ENCODE measurements around the gene RBM6.
"Not testable (repeated sequence)": the region's sequence is repeated elsewhere in the genome, so short reads cannot be mapped to it uniquely, and the experiment has no call there.

RBM6 gene

DNA sequence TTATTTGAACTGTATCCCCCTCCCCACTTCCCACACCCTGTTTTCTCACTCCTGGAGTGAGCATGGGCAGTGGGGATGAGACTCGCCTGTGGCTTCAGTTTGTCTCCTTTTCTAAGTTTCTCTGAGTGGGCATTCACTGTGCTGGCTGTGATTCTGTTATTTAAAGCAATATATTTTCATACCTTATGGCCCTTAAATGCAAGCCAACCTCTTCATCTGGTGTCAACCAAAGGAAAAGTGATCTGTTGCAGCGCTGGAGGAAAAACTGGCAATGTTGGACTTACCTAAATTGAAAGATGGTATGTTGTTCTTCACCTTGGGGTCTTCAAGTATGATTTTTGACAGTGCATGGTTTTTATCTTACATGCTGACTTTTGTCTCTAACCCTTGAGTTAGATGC lies 56.1 kb downstream of the RBM6 start:
- H3K9me3 ChIP-seq (replicated peaks; ENCODE audit: low read length), result no peaks in the 10 kb centered on the region
- no peaks in the 10 kb centered on the region for H3K27me3 ChIP-seq (ENCODE audit: control insufficient read depth, insufficient read depth, low read length)
- H3K36me3 ChIP-seq (ENCODE audit: insufficient read depth, low read length), result peaks cover 19% of the 10 kb centered on the region
- H3K9ac ChIP-seq (ENCODE audit: low read depth, low read length), result no peak overlapping the region
- no peak overlapping the region for H3K4me2 ChIP-seq (ENCODE audit: low read length)
- peaks cover 8% of the 10 kb centered on the region for H3K4me1 ChIP-seq (ENCODE audit: control insufficient read depth, insufficient read depth, low read length)
- H3K4me3 ChIP-seq (ENCODE audit: low read length), result no peak overlapping the region

DNA sequence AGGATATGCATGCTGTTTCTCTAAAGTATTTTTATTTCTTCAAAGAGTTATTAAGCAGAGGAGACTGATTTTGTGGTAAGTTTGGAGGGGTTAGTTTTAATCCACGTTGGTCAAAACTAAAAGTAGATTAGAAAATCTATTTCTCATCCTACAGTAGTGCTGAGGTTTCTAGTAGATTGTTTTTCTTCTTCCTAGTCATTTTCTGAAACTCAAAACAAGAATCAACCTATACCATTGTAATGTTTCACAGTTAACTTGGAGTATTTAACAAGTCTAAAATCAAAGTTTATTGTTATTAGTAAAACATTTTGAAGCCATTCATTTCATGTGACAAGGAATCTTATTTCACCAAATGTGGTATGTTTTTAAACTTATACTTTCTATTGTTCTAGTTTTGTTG lies 57.9 kb downstream of the RBM6 start:
- Histone ChIP-seq H3K36me3 (ENCODE audit: insufficient read depth, low read length) (peaks cover 17% of the 10 kb centered on the region), H3K4me3 (ENCODE audit: low read length) (no peak overlapping the region), H3K9me3 (replicated peaks; ENCODE audit: low read length) (no peaks in the 10 kb centered on the region), H3K4me1 (ENCODE audit: control insufficient read depth, insufficient read depth, low read length) (peaks cover 8% of the 10 kb centered on the region), H3K4me2 (ENCODE audit: low read length) (no peak overlapping the region), H3K9ac (ENCODE audit: low read depth, low read length) (no peak overlapping the region), H3K27me3 (ENCODE audit: control insufficient read depth, insufficient read depth, low read length) (no peaks in the 10 kb centered on the region)

DNA sequence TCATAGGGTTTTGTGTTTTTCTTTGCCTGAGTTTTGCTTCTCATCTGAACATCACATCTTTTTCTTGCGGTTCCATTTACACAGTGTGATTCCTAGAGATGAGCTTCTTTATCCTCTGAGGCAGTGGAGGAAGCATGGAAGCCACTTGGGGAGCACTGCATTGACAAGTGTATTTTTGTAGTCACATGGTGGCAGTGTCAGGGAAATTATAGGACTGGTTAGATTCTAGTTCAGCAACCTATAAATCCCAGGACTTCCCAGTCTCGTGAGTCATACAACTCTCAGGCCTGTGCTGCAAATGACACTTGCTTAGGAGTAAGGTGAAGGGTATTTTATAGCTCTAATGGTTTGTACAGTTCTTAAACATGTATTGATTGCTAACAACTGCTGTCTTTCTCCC lies 58.4 kb downstream of the RBM6 start:
- no peak overlapping the region for H3K4me2 ChIP-seq (ENCODE audit: low read length)
- H3K27me3 ChIP-seq (ENCODE audit: control insufficient read depth, insufficient read depth, low read length), result no peaks in the 10 kb centered on the region
- H3K4me1 ChIP-seq (ENCODE audit: control insufficient read depth, insufficient read depth, low read length), result peaks cover 9% of the 10 kb centered on the region
- H3K4me3 ChIP-seq (ENCODE audit: low read length), result no peak overlapping the region
- H3K9ac ChIP-seq (ENCODE audit: low read depth, low read length), result no peak overlapping the region
- peaks cover 17% of the 10 kb centered on the region for H3K36me3 ChIP-seq (ENCODE audit: insufficient read depth, low read length)
- H3K9me3 ChIP-seq (replicated peaks; ENCODE audit: low read length), result no peaks in the 10 kb centered on the region

DNA sequence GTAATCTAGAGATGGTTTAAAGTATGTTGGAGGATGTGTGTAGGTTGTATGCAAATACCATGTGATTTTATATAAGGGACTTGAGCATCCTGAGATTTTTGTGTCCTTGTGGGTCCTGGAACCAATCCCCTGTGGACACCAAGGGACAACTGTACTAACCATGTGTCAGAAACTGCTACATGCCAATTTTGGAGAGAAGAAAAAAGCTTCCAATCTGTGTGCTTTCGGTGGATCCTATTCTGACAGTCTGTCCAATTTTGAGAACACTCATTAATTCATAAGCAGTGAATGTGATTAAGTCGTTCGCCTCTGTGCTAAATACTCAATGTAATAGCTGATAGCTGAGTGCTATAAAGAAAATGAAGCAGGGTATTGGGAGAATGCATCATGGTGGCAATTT lies 61.6 kb downstream of the RBM6 start:
- Histone ChIP-seq H3K27me3 (ENCODE audit: control insufficient read depth, insufficient read depth, low read length) (no peaks in the 10 kb centered on the region), H3K9ac (ENCODE audit: low read depth, low read length) (no peak overlapping the region), H3K4me3 (ENCODE audit: low read length) (no peak overlapping the region), H3K9me3 (replicated peaks; ENCODE audit: low read length) (no peaks in the 10 kb centered on the region), H3K4me1 (ENCODE audit: control insufficient read depth, insufficient read depth, low read length) (peaks cover 14% of the 10 kb centered on the region), H3K36me3 (ENCODE audit: insufficient read depth, low read length) (peaks cover 4% of the 10 kb centered on the region), H3K4me2 (ENCODE audit: low read length) (no peak overlapping the region)

DNA sequence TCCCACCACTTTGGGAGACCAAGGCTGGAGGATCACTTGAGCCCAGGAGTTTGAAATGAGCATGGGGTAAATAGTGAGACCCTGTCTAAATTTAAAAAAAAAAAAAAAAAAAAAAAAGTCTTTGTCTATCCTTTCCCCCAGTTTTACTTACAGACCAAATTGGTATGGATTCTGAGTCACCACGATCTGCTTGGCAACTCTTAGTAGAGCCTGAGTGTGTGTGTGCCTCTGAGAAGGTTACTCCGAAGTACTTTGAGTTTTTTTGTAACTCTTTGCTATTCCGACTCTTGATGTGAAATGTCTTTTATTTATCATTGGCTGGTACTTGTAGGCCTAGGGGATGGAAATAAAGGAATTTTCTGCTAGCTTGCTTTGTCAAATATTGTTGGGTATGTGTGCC lies 63.3 kb downstream of the RBM6 start:
- Histone ChIP-seq H3K27me3 (ENCODE audit: control insufficient read depth, insufficient read depth, low read length) (no peaks in the 10 kb centered on the region), H3K9me3 (replicated peaks; ENCODE audit: low read length) (no peaks in the 10 kb centered on the region), H3K9ac (ENCODE audit: low read depth, low read length) (no peak overlapping the region), H3K4me3 (ENCODE audit: low read length) (no peak overlapping the region), H3K4me2 (ENCODE audit: low read length) (no peak overlapping the region), H3K36me3 (ENCODE audit: insufficient read depth, low read length) (peaks cover 4% of the 10 kb centered on the region), H3K4me1 (ENCODE audit: control insufficient read depth, insufficient read depth, low read length) (peaks cover 12% of the 10 kb centered on the region)

DNA sequence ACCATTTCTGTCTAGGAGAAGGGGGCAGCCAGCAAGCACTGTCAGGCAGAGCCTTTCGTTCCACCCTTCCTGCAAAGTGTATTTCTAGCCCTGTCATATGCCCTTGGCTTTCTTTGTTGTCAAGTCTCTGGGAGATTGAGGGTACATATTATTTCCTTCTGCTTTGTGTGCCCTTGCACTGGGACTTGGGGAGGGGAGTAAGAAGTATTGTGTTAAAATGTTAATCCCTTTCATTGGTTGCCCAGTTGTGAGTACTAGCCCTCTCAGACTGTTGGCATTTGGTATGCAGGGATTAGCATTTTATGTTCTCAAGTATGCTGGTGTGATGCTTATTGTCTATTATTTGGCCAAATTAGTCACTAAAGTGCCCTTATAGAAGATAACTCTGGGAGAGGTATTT lies 63.9 kb downstream of the RBM6 start:
- Histone ChIP-seq H3K4me2 (ENCODE audit: low read length) (no peak overlapping the region), H3K9ac (ENCODE audit: low read depth, low read length) (no peak overlapping the region), H3K27me3 (ENCODE audit: control insufficient read depth, insufficient read depth, low read length) (no peaks in the 10 kb centered on the region), H3K36me3 (ENCODE audit: insufficient read depth, low read length) (peaks cover 4% of the 10 kb centered on the region), H3K4me1 (ENCODE audit: control insufficient read depth, insufficient read depth, low read length) (peaks cover 10% of the 10 kb centered on the region), H3K4me3 (ENCODE audit: low read length) (no peak overlapping the region), H3K9me3 (replicated peaks; ENCODE audit: low read length) (no peaks in the 10 kb centered on the region)

DNA sequence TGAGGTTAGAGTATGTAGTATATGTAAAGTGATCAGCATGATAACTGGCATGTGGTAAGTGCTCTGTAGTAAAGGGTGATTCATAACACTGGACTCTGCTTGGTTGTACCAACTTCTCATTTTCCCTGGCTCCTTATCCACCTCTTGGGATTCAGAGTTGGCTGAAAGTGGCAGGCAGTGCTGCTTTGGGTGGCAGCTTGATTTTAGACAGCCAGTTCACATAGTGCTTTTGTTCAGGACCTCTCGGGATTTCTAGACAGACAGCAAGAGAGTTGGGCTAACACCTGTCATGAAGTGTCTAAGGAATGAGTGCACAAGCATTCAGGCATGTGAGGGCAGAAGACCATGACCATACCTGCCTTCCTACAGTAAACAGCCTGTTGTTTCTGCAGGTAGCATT lies 69.0 kb downstream of the RBM6 start:
- no peak overlapping the region for H3K4me3 ChIP-seq (ENCODE audit: low read length)
- H3K4me1 ChIP-seq (ENCODE audit: control insufficient read depth, insufficient read depth, low read length), result peaks cover 8% of the 10 kb centered on the region
- H3K36me3 ChIP-seq (ENCODE audit: insufficient read depth, low read length), result no peaks in the 10 kb centered on the region
- no peak overlapping the region for H3K4me2 ChIP-seq (ENCODE audit: low read length)
- no peak overlapping the region for H3K9ac ChIP-seq (ENCODE audit: low read depth, low read length)
- H3K27me3 ChIP-seq (ENCODE audit: control insufficient read depth, insufficient read depth, low read length), result no peaks in the 10 kb centered on the region
- H3K9me3 ChIP-seq (replicated peaks; ENCODE audit: low read length), result no peaks in the 10 kb centered on the region

DNA sequence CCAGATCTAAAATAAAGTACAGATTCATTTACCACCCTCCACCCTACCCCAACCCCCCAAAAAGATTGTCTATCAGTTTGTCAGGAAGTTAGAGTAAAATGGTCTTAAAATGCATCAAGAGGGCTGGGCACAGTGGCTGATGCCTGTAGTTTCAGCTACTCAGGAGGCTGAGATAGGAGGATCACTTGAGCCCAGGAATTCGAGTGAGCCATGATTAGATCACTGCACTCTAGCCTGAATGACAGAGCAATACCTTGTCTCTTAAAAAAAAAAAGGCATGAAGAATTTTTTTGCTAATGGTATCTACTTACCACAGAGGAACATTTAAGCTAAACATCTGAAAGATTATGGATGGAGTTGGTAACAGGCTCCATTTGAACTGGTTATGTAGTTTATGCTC lies 71.0 kb downstream of the RBM6 start:
- no peaks in the 10 kb centered on the region for H3K9me3 ChIP-seq (replicated peaks; ENCODE audit: low read length)
- H3K27me3 ChIP-seq (ENCODE audit: control insufficient read depth, insufficient read depth, low read length), result no peaks in the 10 kb centered on the region
- no peak overlapping the region for H3K4me3 ChIP-seq (ENCODE audit: low read length)
- H3K36me3 ChIP-seq (ENCODE audit: insufficient read depth, low read length), result no peaks in the 10 kb centered on the region
- H3K4me1 ChIP-seq (ENCODE audit: control insufficient read depth, insufficient read depth, low read length), result peaks cover 12% of the 10 kb centered on the region
- no peak overlapping the region for H3K9ac ChIP-seq (ENCODE audit: low read depth, low read length)
- H3K4me2 ChIP-seq (ENCODE audit: low read length), result no peak overlapping the region

DNA sequence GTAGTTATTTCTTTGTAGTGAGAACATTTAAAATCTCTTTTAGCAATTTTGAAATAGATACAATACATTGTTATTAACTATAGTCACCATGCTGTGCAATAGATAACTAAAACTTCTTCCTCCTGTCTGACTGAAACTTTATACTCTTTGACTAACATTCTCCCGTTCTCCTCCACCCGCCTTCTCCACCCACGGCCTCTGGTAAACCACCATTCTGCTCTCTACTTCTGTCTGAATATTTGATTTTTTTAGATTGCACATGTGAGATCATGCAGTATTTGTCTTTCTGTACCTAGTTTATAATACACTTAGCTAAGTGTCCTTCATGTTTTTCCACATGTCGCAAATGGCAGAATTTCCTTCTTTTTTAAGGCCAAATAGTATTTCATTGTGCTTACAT lies 76.0 kb downstream of the RBM6 start:
- no peak overlapping the region for H3K9ac ChIP-seq (ENCODE audit: low read depth, low read length)
- peaks cover 13% of the 10 kb centered on the region for H3K36me3 ChIP-seq (ENCODE audit: insufficient read depth, low read length)
- H3K4me2 ChIP-seq (ENCODE audit: low read length), result no peak overlapping the region
- no peak overlapping the region for H3K4me3 ChIP-seq (ENCODE audit: low read length)
- H3K27me3 ChIP-seq (ENCODE audit: control insufficient read depth, insufficient read depth, low read length), result no peaks in the 10 kb centered on the region
- peaks cover 7% of the 10 kb centered on the region for H3K4me1 ChIP-seq (ENCODE audit: control insufficient read depth, insufficient read depth, low read length)
- no peaks in the 10 kb centered on the region for H3K9me3 ChIP-seq (replicated peaks; ENCODE audit: low read length)

DNA sequence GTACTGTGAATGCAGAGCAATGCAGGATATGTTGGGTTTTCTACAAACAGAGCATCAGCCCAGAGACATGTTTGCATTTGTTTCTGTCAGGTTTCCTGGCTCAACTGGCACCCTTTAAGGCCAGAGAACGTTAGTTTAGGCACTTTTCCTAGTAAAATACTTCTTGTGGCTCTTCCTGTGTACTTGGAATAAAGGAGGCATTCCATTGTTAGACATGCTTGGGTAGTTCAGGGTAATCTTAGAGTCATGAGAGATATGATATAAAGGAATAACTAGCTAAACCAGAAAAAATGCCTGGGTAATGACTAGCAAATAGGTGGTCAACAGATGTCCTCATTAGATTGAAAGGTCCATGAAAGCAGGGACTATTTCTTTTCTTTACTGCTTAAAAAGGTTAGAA lies 88.4 kb downstream of the RBM6 start:
- Histone ChIP-seq H3K4me1 (ENCODE audit: control insufficient read depth, insufficient read depth, low read length) (peaks cover 15% of the 10 kb centered on the region), H3K4me3 (ENCODE audit: low read length) (no peak overlapping the region), H3K4me2 (ENCODE audit: low read length) (no peak overlapping the region), H3K9me3 (replicated peaks; ENCODE audit: low read length) (no peaks in the 10 kb centered on the region), H3K9ac (ENCODE audit: low read depth, low read length) (no peak overlapping the region), H3K27me3 (ENCODE audit: control insufficient read depth, insufficient read depth, low read length) (no peaks in the 10 kb centered on the region), H3K36me3 (ENCODE audit: insufficient read depth, low read length) (no peaks in the 10 kb centered on the region)

DNA sequence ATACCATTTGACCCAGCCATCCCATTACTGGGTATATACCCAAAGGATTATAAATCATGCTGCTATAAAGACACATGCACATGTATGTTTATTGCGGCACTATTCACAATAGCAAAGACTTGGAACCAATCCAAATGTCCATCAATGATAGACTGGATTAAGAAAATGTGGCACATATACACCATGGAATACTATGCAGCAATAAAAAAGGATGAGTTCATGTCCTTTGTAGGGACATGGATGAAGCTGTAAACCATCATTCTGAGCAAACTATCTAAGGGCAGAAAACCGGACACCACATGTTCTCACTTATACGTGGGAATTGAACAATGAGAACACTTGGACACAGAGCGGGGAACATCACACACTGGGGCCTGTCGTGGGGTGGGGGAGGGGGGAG lies 91.3 kb downstream of the RBM6 start:
- H3K4me3 ChIP-seq (ENCODE audit: low read length); H3K9ac ChIP-seq (ENCODE audit: low read depth, low read length); H3K36me3 ChIP-seq (ENCODE audit: insufficient read depth, low read length); H3K27me3 ChIP-seq (ENCODE audit: control insufficient read depth, insufficient read depth, low read length); H3K9me3 ChIP-seq (replicated peaks; ENCODE audit: low read length); H3K4me2 ChIP-seq (ENCODE audit: low read length): not testable (repeated sequence)
- H3K4me1 ChIP-seq (ENCODE audit: control insufficient read depth, insufficient read depth, low read length), result peaks cover 15% of the 10 kb centered on the region

DNA sequence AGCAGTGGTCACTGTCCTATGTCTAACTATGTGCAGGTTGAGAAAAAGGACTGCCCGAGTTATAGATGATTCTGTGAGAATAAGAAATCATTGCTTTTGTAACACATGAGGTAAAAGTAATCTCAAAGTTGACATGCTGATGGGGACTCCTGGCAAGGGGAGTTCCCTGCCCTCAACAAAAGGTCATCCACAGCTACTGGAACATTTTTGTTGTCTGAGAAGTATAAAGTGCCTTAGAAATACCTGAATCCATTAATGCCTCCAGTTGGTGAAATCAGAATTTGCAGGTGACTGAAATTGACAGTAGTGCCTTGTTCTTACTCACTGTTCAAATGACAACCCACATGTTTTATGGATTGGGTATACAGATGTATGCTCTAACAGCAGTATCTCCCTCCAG lies 105.0 kb downstream of the RBM6 start:
- Histone ChIP-seq H3K4me3 (ENCODE audit: low read length) (no peak overlapping the region), H3K4me1 (ENCODE audit: control insufficient read depth, insufficient read depth, low read length) (peaks cover 8% of the 10 kb centered on the region), H3K4me2 (ENCODE audit: low read length) (no peak overlapping the region), H3K27me3 (ENCODE audit: control insufficient read depth, insufficient read depth, low read length) (no peaks in the 10 kb centered on the region), H3K36me3 (ENCODE audit: insufficient read depth, low read length) (peaks cover 18% of the 10 kb centered on the region), H3K9me3 (replicated peaks; ENCODE audit: low read length) (no peaks in the 10 kb centered on the region), H3K9ac (ENCODE audit: low read depth, low read length) (no peak overlapping the region)
